Stimulated activated CD4-positive, alpha-beta T cell treated with anti-CD3 and anti-CD28 coated beads, TNF-alpha, amount 100 ng/mL, for 4 hours (primary cell): ENCODE results near the gene ZNF573.
"Not testable (repeated sequence)": the region's sequence is repeated elsewhere in the genome, so short reads cannot be mapped to it uniquely, and the experiment has no call there.

ENCODE experiments used
- DNase-seq, 3 experiments: peaks; one replicate each; pipeline ENCODE4 v3.0.0-alpha.2; 2020; ENCODE audit warnings: low read depth in 3 of 3

The ZNF573 gene

DNA sequence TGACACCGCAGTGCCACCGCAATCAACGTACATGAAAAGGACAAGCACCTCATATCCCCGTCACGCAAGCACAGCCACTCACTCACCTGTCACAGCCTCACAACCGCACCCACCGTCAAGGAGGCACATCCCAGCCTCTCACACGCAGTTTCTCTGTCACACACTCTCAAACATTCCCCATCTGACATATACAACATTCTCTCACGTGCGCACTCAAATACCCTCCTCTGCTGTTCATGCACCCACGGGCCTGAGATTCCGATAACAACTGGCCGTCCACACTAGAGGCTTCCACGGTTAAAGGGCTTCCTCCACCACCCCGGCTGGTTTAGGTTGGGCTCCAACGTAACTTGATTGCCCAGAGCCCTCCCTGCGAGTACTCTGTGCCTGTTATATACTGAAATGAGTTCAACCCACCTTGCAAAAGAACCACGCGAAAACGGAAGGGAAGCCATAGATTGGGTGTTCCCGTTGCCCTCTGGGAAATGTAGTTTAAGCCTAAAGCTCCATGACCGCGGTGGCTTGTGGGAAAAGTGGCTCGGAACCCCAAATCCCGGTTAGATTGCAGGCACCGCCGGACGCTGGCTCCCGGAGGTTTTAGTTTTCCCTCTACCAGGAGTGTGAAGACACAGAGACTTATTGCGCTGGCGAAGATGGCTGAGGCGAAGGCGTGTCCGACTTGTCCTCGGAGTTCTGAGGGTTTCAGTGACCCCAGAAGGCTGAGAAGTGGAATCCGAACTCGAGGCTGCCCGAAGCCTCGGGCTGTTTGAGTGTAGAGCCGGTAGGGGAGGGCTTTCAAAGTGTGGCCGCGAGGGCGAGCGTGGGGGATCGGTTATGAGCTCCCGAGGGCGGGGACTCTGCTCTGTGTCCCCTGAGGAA, at the start of gene ZNF573:
Gene ZNF573, minus strand, starts transcription at position 460 of the 879 bp plus-strand sequence. CDS start 5,857 bp downstream, outside the sequence.
- DNase-seq: peak; percentile 57 to 68 (median 58)

DNA sequence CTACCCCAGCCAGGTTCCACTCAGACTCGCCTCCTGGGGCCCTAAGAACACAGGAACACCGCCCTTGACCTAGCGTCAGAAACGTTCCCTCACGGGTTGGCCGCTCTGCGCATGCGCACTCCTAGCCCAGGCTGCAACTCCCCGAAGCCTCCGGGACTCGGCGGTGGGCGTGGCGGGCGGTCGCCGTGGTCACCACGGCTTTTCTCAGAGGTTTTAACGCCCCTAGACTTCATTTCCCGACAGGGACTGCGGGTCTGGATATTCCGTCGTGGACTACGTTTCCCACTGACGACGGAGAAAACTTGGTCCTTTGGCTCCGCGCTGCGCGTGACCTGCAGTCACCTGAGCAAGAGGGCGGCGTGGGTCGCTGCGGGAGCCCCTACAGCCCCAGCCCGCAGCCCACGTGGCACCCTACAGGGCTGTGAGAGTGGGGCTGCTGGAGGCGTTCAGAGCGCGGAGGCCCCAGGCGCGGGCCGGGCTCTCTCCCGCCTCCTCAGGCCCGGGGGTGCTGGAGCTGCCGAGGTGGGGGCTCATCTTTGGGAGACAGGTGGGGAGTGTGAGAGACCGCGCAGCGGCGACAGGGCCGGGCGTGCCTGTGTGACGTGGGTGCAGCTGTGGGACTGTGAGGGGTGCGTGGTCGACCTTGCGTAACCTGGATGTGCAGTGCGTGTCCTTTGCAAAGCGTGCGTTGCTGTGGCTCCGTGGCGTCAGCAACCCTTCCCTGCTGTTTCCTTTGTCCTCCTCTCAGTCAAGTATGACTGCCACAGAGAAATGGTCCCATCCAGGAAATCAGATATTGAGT, 38.0 kb upstream of the ZNF573 start:
- peak in 1 of 3 experiments; percentile 1 for DNase-seq

DNA sequence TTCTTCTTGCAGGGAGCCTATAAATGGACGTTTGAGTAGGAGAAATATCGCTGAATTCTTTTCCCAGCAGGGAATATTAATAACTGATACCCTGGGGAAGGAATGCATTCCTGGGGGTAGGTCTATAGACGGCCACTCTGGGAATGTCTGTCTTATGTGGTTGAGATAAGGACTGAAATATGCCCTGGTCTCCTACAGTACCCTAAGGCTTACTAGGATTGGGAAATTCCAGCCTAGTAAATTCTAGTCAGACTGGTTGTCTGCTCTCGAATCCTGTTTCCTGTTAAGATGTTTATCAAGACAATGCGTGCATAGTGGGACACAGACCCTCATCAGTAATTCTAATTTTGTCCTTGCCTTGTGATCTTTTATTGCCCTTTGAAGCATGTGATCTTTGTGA, 36.2 kb upstream of the ZNF573 start:
- DNase-seq: not testable (repeated sequence)

DNA sequence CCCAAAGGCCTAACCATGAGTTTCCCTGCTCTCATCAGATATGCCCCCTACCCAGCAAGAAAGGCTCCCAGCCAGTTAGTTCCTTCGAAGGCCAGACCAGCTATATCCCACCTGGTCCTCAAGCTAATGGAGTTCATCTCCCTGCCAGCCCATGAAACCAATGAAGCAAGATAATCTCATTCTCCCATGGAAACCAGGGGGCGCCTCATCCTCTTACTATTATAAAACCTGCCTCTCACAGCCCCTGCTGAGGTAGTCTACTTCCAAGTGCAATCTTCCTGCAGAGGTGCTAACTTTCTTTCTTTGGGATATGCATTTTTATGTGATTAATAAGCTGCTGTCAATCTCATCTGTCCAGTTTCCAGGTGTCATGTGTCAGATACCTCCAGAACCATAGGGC, 34.0 kb upstream of the ZNF573 start:
- DNase-seq: no peak

DNA sequence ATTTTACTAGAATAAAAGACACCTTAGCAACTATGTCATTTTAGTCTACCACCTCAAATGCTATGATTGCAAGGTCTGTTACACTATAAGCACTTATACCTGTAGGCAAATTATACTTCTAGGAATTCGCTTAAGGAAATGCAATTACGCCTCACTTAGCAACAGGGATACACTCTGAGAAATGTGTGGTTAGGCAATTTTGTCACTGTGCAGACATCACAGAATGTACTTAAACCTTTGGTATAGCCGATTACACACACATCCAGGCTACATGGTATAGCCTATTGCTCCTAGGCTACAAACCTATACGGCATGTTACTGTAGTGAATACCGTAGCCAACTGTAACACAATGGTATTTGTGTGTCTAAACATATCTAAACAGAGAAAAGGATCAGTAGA, 30.0 kb upstream of the ZNF573 start:
- DNase-seq: no peak

DNA sequence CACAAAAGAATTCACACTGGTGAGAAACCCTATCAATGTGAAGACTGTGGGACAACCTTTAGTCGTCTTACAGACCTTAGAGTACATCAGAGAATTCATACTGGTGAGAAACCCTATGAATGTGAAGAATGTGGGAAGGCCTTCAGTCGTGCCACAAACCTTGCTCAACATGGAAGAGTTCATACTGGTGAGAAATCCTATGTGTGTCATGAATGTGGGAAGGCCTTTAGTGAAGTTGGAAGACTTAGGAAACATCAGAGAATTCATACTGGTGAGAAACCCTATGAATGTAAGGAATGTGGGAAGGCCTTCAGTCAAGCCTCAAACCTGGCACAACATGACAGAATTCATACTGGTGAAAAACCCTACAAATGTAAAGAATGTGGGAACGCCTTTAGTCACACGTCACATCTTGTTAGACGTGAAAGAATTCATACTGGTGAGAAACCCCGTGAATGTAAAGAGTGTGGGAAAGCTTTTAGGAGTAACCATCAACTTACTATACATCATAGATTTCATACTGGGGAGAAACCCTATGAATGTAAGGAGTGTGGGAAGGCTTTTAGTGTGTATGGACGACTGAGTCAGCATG, 24.0 kb upstream of the ZNF573 start:
- no peak for DNase-seq

DNA sequence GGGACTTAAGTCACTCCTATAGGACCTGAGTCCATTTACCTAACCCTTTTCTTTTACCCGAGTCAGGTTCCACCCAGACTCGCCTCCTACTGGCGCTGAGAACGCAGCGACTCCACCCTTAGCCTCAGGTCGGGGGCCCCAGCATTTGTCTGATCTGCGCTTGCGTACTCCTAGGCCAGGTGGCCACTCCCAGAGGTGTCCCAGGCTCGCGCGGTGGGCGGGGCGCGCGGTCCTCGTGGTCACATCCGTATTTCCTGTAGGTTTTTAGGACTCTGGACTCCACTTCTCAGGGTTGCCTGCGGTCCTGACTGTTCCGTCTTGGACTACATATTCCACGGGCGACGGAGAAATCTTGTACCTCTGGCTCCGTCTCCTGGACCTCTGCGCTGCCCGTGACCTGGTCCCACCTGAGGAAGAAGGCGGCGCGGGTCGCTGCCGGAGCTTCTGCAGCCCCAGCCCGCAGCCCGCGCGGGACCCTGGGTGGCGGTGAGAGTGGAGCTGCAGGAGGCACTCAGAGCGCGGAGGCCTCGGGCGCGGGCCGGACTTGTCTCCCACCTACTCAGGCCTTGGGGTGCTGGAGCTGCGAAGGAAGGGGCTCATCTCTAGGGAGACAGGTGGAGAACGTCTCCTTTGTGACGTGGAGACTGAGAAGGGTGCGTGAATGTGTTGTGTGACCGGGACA, 11.0 kb upstream of the ZNF573 start:
- no peak for DNase-seq

DNA sequence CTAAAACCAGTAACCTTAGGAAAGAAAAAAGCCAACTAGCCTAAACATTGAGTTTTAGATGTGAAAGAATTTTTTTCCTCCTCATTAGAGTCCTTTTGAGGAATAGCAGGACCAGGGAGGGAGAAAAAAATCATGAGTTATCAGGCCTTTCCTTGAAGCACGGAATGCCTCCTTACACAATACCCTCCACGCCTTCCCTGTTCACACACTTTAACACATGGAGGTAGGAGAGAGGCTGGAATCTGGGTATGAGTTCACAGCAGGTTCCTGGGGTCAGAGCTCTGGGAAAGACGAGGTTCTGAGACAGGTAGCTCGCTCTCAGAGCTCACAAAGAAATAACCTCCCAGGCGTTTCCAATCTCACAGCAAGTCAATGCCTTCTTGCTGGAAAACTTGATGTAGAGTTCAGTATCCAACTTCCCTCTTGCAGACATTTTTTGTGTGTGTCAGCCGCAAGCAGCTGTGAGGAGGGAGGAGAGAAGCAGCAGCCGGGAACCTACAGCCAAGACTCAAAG, 716 bp downstream of the ZNF573 start:
- DNase-seq: no peak

DNA sequence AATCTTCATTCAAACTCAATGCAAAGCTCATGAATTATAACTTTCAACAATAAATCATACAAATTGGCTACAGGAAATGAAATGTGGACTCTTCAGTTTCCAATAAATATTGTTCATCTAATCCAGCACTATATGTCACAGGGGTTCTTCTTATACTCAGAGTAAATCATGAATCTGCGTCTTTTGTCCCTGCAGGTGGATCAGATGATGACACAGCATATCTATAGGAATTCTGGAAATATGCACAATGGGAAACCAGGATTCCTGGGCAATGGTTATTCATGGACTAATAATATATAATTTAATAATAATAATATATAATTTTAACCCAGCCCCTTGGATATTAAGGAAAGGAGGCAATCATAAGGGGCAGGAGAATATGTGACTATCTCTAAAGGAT, 8.4 kb downstream of the ZNF573 start:
- no peak for DNase-seq

DNA sequence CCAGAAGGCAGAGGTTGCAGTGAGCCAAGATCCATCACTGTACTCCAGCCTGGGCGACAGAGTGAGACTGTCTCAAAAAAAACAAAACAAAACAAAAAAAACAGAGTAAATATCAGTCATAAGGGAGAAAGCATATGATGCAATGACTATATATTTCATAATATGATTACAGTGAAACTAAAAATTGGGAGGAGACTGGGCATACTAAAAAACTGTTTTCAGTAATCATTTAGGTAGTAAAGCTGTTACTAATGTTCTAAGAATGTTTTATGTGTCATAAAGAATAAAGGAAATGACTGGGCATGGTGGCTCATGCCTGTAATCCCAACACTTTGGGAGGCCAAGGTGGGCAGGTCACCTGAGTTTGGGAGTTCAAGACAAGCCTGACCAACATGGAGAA, 15.9 kb downstream of the ZNF573 start:
- DNase-seq: no peak

DNA sequence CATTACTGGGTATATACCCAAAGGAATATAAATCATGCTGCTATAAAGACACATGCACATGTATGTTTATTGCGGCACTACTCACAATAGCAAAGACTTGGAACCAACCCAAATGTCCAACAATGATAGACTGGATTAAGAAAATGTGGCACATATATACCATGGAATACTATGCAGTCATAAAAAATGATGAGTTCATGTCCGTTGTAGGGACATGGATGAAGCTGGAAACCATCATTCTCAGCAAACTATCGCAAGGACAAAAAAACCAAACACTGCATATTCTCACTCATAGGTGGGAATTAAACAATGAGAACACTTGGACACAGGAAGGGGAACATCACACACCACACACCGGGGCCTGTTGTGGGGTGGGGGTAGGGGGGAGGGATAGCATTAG, 21.7 kb downstream of the ZNF573 start:
- not testable (repeated sequence) for DNase-seq

DNA sequence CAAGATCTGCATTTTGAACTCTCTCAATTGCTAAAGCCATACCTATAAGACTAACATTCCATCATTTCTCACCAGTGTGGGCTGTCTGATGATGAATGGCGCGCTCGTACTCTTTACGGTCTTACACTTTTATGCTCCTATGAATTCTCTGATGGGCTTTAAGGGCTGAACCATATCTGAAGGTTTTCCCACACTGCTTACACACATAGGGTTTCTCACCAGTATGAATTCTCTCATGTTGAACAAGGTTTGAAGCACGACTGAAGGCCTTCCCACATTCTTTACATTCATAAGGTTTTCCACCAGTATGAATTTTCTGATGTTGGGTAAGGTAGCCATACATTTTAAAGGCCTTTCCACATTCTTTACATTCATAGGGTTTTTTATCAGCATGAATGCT, 41.0 kb downstream of the ZNF573 start:
- no peak for DNase-seq

DNA sequence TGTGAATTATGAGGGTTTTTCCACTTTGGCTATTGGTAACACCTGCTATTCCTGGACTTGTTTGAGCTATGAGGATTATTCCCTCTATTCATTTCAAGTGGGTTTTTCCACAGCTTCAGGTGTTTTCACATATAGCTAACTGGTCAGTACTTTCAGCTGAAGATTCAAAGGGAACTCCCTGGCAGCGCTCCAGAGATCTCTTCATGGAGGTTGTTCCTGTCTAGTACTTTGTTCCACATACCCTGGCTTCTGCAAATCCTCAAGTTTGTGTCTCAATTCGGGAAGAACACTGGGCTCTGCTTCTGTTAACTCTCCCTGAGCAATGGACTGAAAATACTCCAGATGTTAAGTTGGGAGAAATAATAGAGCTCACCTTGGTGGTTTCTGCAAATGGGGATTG, 54.2 kb downstream of the ZNF573 start:
- DNase-seq: no peak

DNA sequence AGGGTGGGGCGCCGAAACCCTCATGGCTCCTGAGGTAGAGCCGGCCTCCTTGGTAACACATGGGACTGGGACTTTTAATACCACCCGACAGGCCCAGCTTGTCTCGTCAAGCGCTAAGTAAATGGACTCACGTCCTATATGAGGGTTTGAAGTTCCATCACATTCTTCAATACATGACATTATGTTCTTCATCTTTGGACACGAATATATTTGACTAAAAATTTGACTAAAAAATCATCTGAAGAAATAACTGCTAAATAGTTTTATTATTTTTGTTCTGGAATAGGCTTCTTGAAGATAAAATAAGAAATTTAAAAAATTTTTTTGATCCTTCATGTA, 59.5 kb downstream of the ZNF573 start:
- no peak for DNase-seq

DNA sequence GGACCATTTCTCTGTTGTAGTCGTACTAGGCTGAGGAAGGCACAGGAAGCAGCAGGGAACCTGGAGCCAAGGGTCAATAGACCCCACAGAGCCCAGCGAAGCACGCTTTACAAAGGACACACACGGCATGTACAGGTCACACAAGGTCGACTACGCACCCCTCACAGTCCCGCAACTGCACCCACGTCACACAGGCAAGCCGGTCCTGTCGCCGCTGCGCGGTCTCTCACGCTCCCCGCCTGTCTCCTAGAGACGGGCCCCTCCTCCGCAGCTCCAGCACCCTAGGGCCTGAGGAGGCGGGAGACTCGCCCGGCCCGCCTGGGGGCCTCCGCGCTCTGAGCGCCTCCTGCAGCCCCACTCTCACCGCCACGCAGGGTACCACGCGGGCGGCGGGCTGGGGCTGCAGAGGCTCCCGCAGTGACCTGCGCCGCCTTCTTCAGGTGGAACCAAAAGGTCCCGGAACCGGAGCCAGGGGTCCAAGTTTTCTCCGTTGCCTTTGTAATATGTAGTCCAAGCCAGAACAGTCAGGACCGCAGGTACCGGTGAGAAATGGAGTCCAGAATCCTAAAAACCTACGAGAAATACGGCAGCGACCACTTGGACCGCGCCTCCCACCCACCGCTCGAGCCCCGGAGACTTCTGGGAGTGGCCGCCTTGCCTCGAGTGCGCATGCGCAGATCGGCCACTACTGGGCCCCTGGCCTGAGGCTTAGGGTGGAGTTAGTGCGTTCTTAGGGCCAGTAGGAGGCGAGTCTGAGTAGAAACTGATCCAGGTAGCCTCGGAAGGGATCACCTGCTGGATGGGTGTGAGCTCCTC, 60.1 kb downstream of the ZNF573 start, which contains the start of gene ZNF607:
Gene ZNF607, minus strand, starts transcription at position 651 of the 816 bp plus-strand sequence. CDS start 8,143 bp downstream, outside the sequence.
- peak; percentile 68 to 76 (median 69) for DNase-seq

DNA sequence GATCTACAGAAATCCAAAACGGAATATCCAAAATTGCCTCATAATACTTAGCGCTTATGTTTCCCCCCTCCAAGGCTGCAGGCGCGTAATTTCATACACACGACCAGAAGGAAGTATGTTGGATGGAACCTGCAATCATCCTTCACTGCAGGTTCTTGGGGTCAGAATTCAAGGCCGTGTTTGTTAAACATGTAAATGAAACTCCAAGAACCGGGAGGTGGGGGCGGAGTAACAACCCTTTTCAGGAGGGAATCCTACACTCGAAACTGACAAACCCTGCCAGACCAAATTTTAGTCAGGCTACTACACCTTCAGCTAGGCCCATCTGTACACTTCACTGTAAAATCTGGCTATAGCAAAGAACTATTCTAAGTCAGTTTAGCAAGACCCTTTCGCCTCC, 61.1 kb downstream of the ZNF573 start:
- DNase-seq: no peak

DNA sequence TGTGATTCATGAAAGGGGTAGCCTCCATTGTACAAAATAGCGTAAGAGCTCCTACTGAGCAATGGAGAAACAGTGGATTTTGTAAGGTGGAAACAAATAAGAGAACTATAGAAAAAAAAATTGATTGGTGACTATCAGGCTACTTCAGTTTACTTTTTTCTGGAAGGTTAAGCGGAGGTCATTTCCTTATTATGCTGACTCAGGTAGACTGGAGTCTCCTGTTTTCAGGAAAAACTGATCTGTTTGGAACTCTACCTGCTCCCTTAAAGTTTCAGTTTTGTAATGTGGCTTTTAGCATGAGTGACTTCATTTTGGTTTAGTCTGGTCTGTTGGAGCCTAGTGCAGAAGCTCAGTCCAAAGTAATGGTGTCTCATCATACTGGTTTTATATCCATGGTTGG, 63.2 kb downstream of the ZNF573 start:
- no peak for DNase-seq

DNA sequence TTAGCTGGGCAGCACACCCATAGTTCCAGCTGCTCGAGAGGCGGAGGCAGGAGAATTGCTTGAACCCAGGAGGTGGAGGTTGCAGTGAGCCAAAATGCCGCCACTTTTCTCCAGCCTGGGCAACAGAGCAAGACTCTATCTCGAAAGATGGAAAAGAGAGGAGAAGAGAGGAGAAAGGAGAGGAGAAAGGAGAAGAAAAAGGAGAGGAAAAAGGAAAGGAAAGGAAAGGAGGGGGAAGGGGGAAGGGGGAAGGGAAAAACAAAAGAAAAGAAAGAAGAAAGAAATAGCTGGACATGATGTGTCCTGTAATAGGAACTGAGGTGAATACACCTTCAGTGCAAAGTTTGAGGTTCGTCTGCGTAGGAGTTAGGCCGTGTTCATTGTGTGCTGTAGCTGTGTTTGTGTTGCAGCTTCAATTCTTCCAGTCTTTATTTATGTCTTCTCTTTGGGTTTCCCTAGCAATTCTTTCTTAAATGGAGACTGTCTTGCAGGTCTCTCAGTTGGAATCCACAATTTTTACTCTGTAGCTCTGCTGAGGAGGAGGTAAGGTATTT, 73.3 kb downstream of the ZNF573 start:
- no peak for DNase-seq

DNA sequence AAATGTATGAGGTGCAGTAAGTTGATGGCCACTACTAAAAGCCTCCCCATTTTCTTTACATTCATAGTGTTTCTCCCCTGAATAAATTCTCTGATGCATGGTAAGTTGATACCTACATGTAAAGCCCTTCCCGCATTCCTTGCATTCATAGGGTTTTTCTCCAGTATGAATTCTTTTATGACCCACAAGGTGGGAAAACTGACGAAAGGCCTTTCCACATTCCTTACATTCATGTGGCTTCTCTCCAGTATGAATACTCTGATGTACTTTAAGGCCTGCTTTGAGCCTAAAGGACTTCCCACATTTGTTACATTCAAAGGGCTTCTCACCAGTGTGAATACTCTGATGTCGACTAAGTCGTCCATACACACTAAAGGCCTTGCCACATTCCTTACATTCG, 80.3 kb downstream of the ZNF573 start:
- no peak for DNase-seq

DNA sequence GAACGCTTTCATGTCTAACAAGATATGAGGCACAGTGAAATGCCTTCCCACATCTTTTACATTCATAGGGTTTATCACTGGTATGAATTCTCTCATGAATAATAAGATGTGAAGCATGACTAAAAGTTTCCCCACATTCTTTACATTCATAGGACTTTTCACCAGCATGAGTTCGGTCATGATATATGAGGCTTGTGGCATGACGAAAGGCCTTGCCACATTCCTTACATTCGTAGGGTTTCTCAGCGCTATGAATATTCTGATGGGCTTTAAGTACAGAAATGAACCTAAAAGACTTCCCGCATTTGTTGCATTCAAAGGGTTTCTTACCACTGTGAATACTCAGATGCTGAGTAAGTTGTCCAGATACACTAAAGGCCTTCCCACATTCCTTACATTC, 81.2 kb downstream of the ZNF573 start:
- DNase-seq: no peak
